Vagina (tissue), 2 donors: ENCODE results near the gene CCDC33. TPM values are rescaled to one million over a fixed set of nuclear protein-coding genes. Genes with fewer than 3 reads are reported as not detected.

ENCODE experiments used
- DNase-seq, 2 donors: peaks; one replicate each; pipeline ENCODE4 v3.0.0-alpha.2; 2017; ENCODE audit errors: extremely low spot score in 2 of 2
- H3K27ac ChIP-seq: fragments of 200-600 bp; sonication (generic); one replicate; pipeline ENCODE4 v1.5.1; 2019
- H3K27me3 ChIP-seq: fragments of 200-600 bp; sonication (generic); one replicate; pipeline ENCODE4 v1.5.1; 2019
- H3K36me3 ChIP-seq, 2 donors: fragments of 200-600 bp; sonication (generic); one replicate each; pipeline ENCODE4 v1.5.1; 2017 to 2019
- H3K4me1 ChIP-seq: fragments of 200-600 bp; sonication (generic); one replicate; pipeline ENCODE4 v1.5.1; 2019
- H3K4me3 ChIP-seq, 2 donors: fragments of 200-600 bp; sonication (generic); 1 replicate in 1 of 2; 2 replicates in 1 of 2; pipeline ENCODE4 v1.5.1; 2016 to 2019
- H3K9me3 ChIP-seq: fragments of 200-600 bp; sonication (generic); one replicate; pipeline ENCODE4 v1.5.1; 2019
- CTCF ChIP-seq, 3 experiments: fragments of 450-650 bp in 2 of 3; fragments of 200-600 bp in 1 of 3; sonication (generic) in 1 of 3; IDR thresholded peaks; one replicate each; pipeline ENCODE4 v1.5.1; 2017 to 2019; ENCODE audit warnings: antibody characterized with exemption in 3 of 3, mild to moderate bottlenecking in 2 of 3, moderate library complexity in 2 of 3
- POLR2A ChIP-seq, 2 donors: fragments of 450-650 bp; IDR thresholded peaks; one replicate each; pipeline ENCODE4 v1.6.1; 2017; ENCODE audit warnings: antibody characterized with exemption in 2 of 2, mild to moderate bottlenecking in 2 of 2, moderate library complexity in 2 of 2
- POLR2AphosphoS5 ChIP-seq, 2 donors: sonication (generic); formaldehyde crosslinking; IDR thresholded peaks; one replicate each; pipeline ENCODE4 v1.9.0; 2017; ENCODE audit warnings: antibody characterized with exemption in 2 of 2, mild to moderate bottlenecking in 2 of 2, low read depth in 1 of 2; ENCODE audit not compliant: insufficient read depth in 1 of 2
- intact Hi-C: fragments of 100-400 bp; cut with DNase I; formaldehyde crosslinking; loops from one replicate; pipeline ENCODE4 v1.15.1; 2023
- total RNA-seq: library from RNA; depleted of rRNA; stranded (reverse); fragments of >200 nt; gene quantifications from one replicate; pipeline ENCODE4 v1.2.3, GENCODE V29; 2016

CCDC33 gene
- total RNA-seq, 1 donor from 2014 or later, result not detected

DNA sequence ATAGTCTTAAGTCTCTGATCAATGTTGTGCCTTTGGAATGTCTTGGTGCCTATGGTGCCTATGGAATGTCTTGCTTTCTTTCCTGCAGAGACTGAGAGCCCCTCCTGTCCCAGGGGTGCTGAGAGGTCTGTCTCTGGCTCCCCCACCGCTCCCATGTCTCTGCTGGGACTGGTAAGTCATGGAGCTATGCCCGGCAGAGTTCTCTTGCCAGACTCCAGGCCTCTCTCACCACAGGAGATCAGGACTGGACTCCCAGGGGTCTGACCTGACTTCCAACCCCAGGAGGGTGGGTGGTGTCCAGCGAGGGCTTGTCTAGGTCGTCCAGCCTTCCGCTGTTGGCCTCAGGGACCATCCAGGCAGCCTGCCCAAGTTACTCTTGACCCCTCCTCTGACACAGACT lies 145.4 kb downstream of the CCDC33 start:
- H3K27ac ChIP-seq, result no peak overlapping the region
- no peaks in the 10 kb centered on the region for H3K9me3 ChIP-seq
- H3K27me3 ChIP-seq, result no peaks in the 10 kb centered on the region
- TF ChIP-seq POLR2A (IDR thresholded peaks at IDR 0.05) (no peak), POLR2AphosphoS5 (IDR thresholded peaks at IDR 0.05; ENCODE audit: insufficient read depth in 1 of 2, low read depth in 1 of 2) (no peak), CTCF (IDR thresholded peaks at IDR 0.05) (no peak)
- no peaks in the 10 kb centered on the region for H3K4me1 ChIP-seq
- no peak overlapping the region for H3K4me3 ChIP-seq
- intact Hi-C loops, result no loop called here
- H3K36me3 ChIP-seq, result no peaks in the 10 kb centered on the region
- no peak for DNase-seq

DNA sequence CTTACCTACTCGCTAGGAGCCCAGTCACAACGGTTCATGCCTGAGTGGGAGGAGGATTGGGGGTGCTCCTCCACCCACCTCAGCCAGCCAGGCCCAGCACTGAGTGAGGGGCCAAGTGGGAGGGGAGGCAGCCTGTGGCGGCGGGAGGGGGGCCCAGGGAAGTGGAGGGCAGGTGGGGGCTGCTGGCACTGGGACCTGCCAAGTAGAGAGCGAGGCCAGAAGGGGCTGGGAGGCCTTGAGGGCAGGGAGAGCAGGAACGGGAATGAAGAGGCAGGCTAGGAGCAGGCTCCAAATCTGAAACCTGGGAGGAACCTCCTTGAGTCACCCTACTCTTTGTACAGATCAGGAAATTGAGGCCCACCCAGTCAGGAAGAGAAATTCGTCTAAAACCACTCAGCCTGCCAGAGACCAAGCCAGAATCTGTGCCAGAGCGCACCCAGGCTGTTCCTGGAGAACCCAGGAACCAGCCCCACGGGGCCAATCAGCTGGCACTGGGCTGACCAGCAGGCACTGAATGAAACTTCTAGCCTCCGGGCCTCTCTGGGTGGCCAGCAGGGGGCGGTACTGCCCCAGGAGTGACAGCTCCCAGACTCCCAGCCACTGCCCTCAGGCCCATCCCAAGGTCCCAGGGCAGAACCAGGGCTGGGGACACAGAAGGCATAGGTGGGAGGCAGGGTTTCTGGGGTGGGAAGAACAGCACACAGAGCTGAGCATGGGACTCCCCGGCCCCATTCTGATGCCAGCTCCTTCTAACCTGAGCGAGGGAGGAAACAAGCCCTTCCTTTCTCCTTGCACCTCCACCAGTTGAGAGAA lies 146.1 kb downstream of the CCDC33 start:
- Histone ChIP-seq H3K9me3 (no peaks in the 10 kb centered on the region), H3K36me3 (no peaks in the 10 kb centered on the region), H3K4me3 (no peak overlapping the region), H3K27ac (no peak overlapping the region), H3K27me3 (no peaks in the 10 kb centered on the region), H3K4me1 (no peaks in the 10 kb centered on the region)
- no peak for DNase-seq
- intact Hi-C loops, result loop anchor here (2.0 kb wide), 1 partner anchor 53 kb away; no protein-coding TSS in a partner anchor
- TF ChIP-seq CTCF (IDR thresholded peaks at IDR 0.05) (peak; percentile 62 to 81 (median 80)), POLR2AphosphoS5 (IDR thresholded peaks at IDR 0.05; ENCODE audit: insufficient read depth in 1 of 2, low read depth in 1 of 2) (no peak)

DNA sequence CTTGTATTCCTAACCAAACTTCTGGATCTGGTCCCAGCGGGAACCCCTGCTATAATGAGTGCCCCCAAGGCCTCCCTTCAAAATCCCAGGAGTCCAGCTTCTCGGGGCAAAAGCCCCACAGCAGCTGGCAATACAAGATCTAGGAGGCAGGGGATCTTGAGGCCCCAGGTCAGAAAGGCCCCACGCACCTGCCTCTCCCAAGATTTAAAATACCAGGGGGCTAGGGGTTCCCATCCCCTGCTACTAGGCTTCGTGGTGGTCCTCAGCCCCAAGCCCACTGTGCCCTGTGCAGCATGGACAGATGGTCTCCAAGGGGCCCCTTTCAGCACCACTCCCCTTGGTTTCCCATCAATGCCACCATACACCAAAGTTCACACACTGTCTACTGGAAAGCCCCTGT lies 147.2 kb downstream of the CCDC33 start:
- H3K36me3 ChIP-seq, result no peaks in the 10 kb centered on the region
- H3K27me3 ChIP-seq, result no peaks in the 10 kb centered on the region
- H3K27ac ChIP-seq, result no peak overlapping the region
- TF ChIP-seq POLR2AphosphoS5 (IDR thresholded peaks at IDR 0.05; ENCODE audit: insufficient read depth in 1 of 2, low read depth in 1 of 2) (no peak), POLR2A (IDR thresholded peaks at IDR 0.05) (no peak)
- intact Hi-C loops, result loop anchor here (2.0 kb wide), 1 partner anchor 52 kb away; no protein-coding TSS in a partner anchor
- no peak for DNase-seq
- no peak overlapping the region for H3K4me3 ChIP-seq
- H3K9me3 ChIP-seq, result no peaks in the 10 kb centered on the region
- H3K4me1 ChIP-seq, result no peaks in the 10 kb centered on the region

GRCh38 chr15:74383695-74384565 lies 147.8 kb downstream of the CCDC33 start:
- intact Hi-C loops, result loop anchor here (2.0 kb wide), 1 partner anchor 51 kb away; no protein-coding TSS in a partner anchor

More at GRCh38 chr15:74383695-74384565, 147.8 kb downstream of the CCDC33 start:
- H3K4me1 ChIP-seq, result no peaks in the 10 kb centered on the region
- no peak for TF ChIP-seq POLR2AphosphoS5 (IDR thresholded peaks at IDR 0.05; ENCODE audit: insufficient read depth in 1 of 2, low read depth in 1 of 2)
- TF ChIP-seq POLR2A (IDR thresholded peaks at IDR 0.05), result no peak
- no peak for TF ChIP-seq CTCF (IDR thresholded peaks at IDR 0.05)
- H3K36me3 ChIP-seq, result no peaks in the 10 kb centered on the region
- no peak for DNase-seq
- H3K27me3 ChIP-seq, result no peaks in the 10 kb centered on the region
- no peak overlapping the region for H3K27ac ChIP-seq
- H3K9me3 ChIP-seq, result no peaks in the 10 kb centered on the region
- H3K4me3 ChIP-seq, result no peak overlapping the region
